ENCODE measurements around the gene NOPCHAP1.

Gene NOPCHAP1

GRCh38 chr12:105025890-105026289, 39.8 kb downstream of the NOPCHAP1 start:
- no peak for DNase-seq

GRCh38 chr12:105026411-105026810, 40.3 kb downstream of the NOPCHAP1 start:
- no peak for DNase-seq

GRCh38 chr12:105030820-105031807, 45.0 kb downstream of the NOPCHAP1 start:
- DNase-seq, result no peak

- DNase-seq, result no peak
Observed at GRCh38 chr12:105032703-105033357, 46.7 kb downstream of the NOPCHAP1 start.

- DNase-seq, result no peak
Observed at GRCh38 chr12:105033851-105034250, 47.7 kb downstream of the NOPCHAP1 start.

Measured in activated CD4-positive, alpha-beta T cell treated with anti-CD3 and anti-CD28 coated beads for 4 hours (primary cell).